Neural crest cell (in vitro differentiated cells): ENCODE measurements around the gene PSME4. TPM values are rescaled to one million over a fixed set of nuclear protein-coding genes. Genes with fewer than 3 reads are reported as not detected.
A peak's percentile ranks its signal among the peaks of the same experiment; 100 is the strongest.
"Not testable (repeated sequence)": the region's sequence is repeated elsewhere in the genome, so short reads cannot be mapped to it uniquely, and the experiment has no call there.

ENCODE experiments used
- DNase-seq: peaks from one replicate; pipeline ENCODE4 v3.0.0; 2021; ENCODE audit warnings: low read depth, mixed read lengths, low spot score
- H3K27ac Mint-ChIP-seq: one replicate; pipeline ENCODE4 v1.8.0; 2021; ENCODE audit warnings: mild to moderate bottlenecking, mixed read lengths; ENCODE audit not compliant: unreplicated experiment
- H3K27me3 Mint-ChIP-seq: 2 replicates; pipeline ENCODE4 v1.8.0; 2021; ENCODE audit warnings: low read depth, mild to moderate bottlenecking, mixed read lengths
- H3K36me3 Mint-ChIP-seq: 2 replicates; pipeline ENCODE4 v1.8.0; 2021; ENCODE audit warnings: low read depth, mild to moderate bottlenecking, mixed read lengths
- H3K4me1 Mint-ChIP-seq: 2 replicates; pipeline ENCODE4 v1.8.0; 2021; ENCODE audit warnings: mixed read lengths
- H3K4me3 Mint-ChIP-seq: one replicate; pipeline ENCODE4 v1.8.0; 2021; ENCODE audit warnings: mild to moderate bottlenecking, mixed read lengths
- H3K9me3 Mint-ChIP-seq: 2 replicates; pipeline ENCODE4 v1.8.0; 2021; ENCODE audit warnings: mixed read lengths
- CTCF ChIP-seq: fragments of 200-600 bp; sonication (generic); conservative IDR thresholded peaks from 2 replicates; pipeline ENCODE4 v1.5.0; 2021; ENCODE audit warnings: antibody characterized with exemption, mild to moderate bottlenecking
- total RNA-seq: library from RNA; stranded (reverse); gene quantifications from 2 replicates; pipeline ENCODE4 v1.2.1, GENCODE V29; 2021

Gene PSME4
- total RNA-seq, 1 donor from 2014 or later: 65.9 TPM

- not testable (repeated sequence) for H3K27ac Mint-ChIP-seq, H3K36me3 Mint-ChIP-seq, H3K4me3 Mint-ChIP-seq, DNase-seq, H3K9me3 Mint-ChIP-seq, H3K27me3 Mint-ChIP-seq
- peaks cover 32% of the 10 kb centered on the region for H3K4me1 Mint-ChIP-seq
- peak; percentile 39 for TF ChIP-seq CTCF
Observed at GRCh38 chr2:53823639-53824038, 147.2 kb downstream of the PSME4 start.

GRCh38 chr2:53821810-53822209, 149.0 kb downstream of the PSME4 start:
- Mint-ChIP-seq H3K27me3 (no peaks in the 10 kb centered on the region), H3K4me1 (peaks cover 23% of the 10 kb centered on the region), H3K27ac (no peak overlapping the region), H3K36me3 (peaks cover 3% of the 10 kb centered on the region), H3K4me3 (no peak overlapping the region), H3K9me3 (no peaks in the 10 kb centered on the region)
- no peak for DNase-seq
- TF ChIP-seq CTCF: no peak

GRCh38 chr2:53820711-53821110, 150.1 kb downstream of the PSME4 start:
- peaks cover 6% of the 10 kb centered on the region for H3K36me3 Mint-ChIP-seq
- TF ChIP-seq CTCF: no peak
- no peak for DNase-seq
- H3K4me1 Mint-ChIP-seq: peaks cover 12% of the 10 kb centered on the region
- H3K27ac Mint-ChIP-seq: no peak overlapping the region
- H3K9me3 Mint-ChIP-seq: no peaks in the 10 kb centered on the region
- H3K27me3 Mint-ChIP-seq: no peaks in the 10 kb centered on the region
- no peak overlapping the region for H3K4me3 Mint-ChIP-seq

- H3K9me3 Mint-ChIP-seq: no peaks in the 10 kb centered on the region
- H3K36me3 Mint-ChIP-seq: peaks cover 6% of the 10 kb centered on the region
- no peaks in the 10 kb centered on the region for H3K27me3 Mint-ChIP-seq
- peaks cover 11% of the 10 kb centered on the region for H3K4me1 Mint-ChIP-seq
- H3K4me3 Mint-ChIP-seq: no peak overlapping the region
- no peak for TF ChIP-seq CTCF
- DNase-seq: no peak
- no peak overlapping the region for H3K27ac Mint-ChIP-seq
Observed at GRCh38 chr2:53820048-53820447, 150.7 kb downstream of the PSME4 start.

- TF ChIP-seq CTCF: no peak
- Mint-ChIP-seq H3K27me3 (no peaks in the 10 kb centered on the region), H3K27ac (no peak overlapping the region), H3K4me1 (peaks cover 11% of the 10 kb centered on the region), H3K36me3 (peaks cover 6% of the 10 kb centered on the region), H3K9me3 (no peaks in the 10 kb centered on the region), H3K4me3 (no peak overlapping the region)
- DNase-seq: no peak
Observed at GRCh38 chr2:53819634-53820033, 151.2 kb downstream of the PSME4 start.
